ENCODE measurements around the gene STRIP1.

Gene STRIP1

GRCh38 chr1:110034040-110034450, 379 bp upstream of the STRIP1 start:
- Histone ChIP-seq H3K9ac (ENCODE audit: low read length in 2 of 2) (peak overlapping the region; percentile 55 to 87), H3K27me3 (ENCODE audit: control insufficient read depth in 1 of 2, insufficient read depth in 2 of 2, low read length in 2 of 2) (no peaks in the 10 kb centered on the region), H3K36me3 (ENCODE audit: control insufficient read depth in 2 of 2, insufficient read depth in 2 of 2, low read length in 2 of 2) (peaks cover 10 to 13% of the 10 kb centered on the region in 2 donors), H3K9me3 (ENCODE audit: control insufficient read depth in 2 of 2, low read length in 2 of 2) (no peaks in the 10 kb centered on the region), H3K4me1 (ENCODE audit: control insufficient read depth, insufficient read depth, low read length) (peaks cover 10% of the 10 kb centered on the region), H3K27ac (ENCODE audit: low read length) (peak overlapping the region; percentile 87), H3K4me3 (ENCODE audit: low read length in 2 of 2) (peak overlapping the region; percentile 68 to 85)

- H3K4me1 ChIP-seq (ENCODE audit: control insufficient read depth, insufficient read depth, low read length): peaks cover 10% of the 10 kb centered on the region
- H3K27ac ChIP-seq (ENCODE audit: low read length): peak overlapping the region; percentile 87
- H3K27me3 ChIP-seq (ENCODE audit: control insufficient read depth in 1 of 2, insufficient read depth in 2 of 2, low read length in 2 of 2): no peaks in the 10 kb centered on the region
- H3K4me3 ChIP-seq (ENCODE audit: low read length in 2 of 2): peak overlapping the region; percentile 85 to 93
- H3K9me3 ChIP-seq (ENCODE audit: control insufficient read depth in 2 of 2, low read length in 2 of 2): no peaks in the 10 kb centered on the region
- H3K36me3 ChIP-seq (ENCODE audit: control insufficient read depth in 2 of 2, insufficient read depth in 2 of 2, low read length in 2 of 2): peaks cover 20 to 24% of the 10 kb centered on the region in 2 donors
- H3K9ac ChIP-seq (ENCODE audit: low read length in 2 of 2): peak overlapping the region; percentile 86 to 87
Measured at GRCh38 chr1:110035236-110035752, 870 bp downstream of the STRIP1 start.

DNA sequence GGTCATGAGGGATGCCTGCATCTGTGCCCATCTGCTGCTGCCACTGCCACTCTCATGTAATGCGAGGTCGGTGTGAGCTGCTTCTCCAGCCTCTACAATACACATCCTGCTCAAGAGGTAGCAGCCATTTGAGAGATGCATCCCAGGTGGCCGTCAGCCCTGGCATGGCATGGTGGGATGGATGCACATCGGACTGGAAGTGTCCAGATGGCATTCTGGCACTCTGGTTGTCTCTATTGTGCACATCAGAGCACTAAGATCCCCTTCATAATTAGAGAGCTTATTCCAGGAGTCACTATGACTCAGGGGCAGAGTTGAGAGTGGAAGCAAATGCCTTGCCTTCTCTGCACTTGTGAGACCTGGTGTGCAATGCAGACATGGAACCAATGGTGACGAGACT, 3.8 kb downstream of the STRIP1 start:
- no peak overlapping the region for H3K4me3 ChIP-seq (ENCODE audit: low read length in 2 of 2)
- no peak overlapping the region for H3K27ac ChIP-seq (ENCODE audit: low read length)
- peaks cover 10% of the 10 kb centered on the region for H3K4me1 ChIP-seq (ENCODE audit: control insufficient read depth, insufficient read depth, low read length)
- H3K36me3 ChIP-seq (ENCODE audit: control insufficient read depth in 2 of 2, insufficient read depth in 2 of 2, low read length in 2 of 2): peaks cover 47 to 52% of the 10 kb centered on the region in 2 donors
- no peak overlapping the region for H3K9ac ChIP-seq (ENCODE audit: low read length in 2 of 2)
- no peaks in the 10 kb centered on the region for H3K9me3 ChIP-seq (ENCODE audit: control insufficient read depth in 2 of 2, low read length in 2 of 2)
- no peaks in the 10 kb centered on the region for H3K27me3 ChIP-seq (ENCODE audit: control insufficient read depth in 1 of 2, insufficient read depth in 2 of 2, low read length in 2 of 2)

GRCh38 chr1:110039641-110040040, 5.2 kb downstream of the STRIP1 start:
- Histone ChIP-seq H3K9ac (ENCODE audit: low read length in 2 of 2) (no peak overlapping the region), H3K36me3 (ENCODE audit: control insufficient read depth in 2 of 2, insufficient read depth in 2 of 2, low read length in 2 of 2) (peaks cover 58 to 63% of the 10 kb centered on the region in 2 donors), H3K27ac (ENCODE audit: low read length) (no peak overlapping the region), H3K4me3 (ENCODE audit: low read length in 2 of 2) (no peak overlapping the region), H3K27me3 (ENCODE audit: control insufficient read depth in 1 of 2, insufficient read depth in 2 of 2, low read length in 2 of 2) (no peaks in the 10 kb centered on the region), H3K9me3 (ENCODE audit: control insufficient read depth in 2 of 2, low read length in 2 of 2) (no peaks in the 10 kb centered on the region), H3K4me1 (ENCODE audit: control insufficient read depth, insufficient read depth, low read length) (peaks cover 10% of the 10 kb centered on the region)

DNA sequence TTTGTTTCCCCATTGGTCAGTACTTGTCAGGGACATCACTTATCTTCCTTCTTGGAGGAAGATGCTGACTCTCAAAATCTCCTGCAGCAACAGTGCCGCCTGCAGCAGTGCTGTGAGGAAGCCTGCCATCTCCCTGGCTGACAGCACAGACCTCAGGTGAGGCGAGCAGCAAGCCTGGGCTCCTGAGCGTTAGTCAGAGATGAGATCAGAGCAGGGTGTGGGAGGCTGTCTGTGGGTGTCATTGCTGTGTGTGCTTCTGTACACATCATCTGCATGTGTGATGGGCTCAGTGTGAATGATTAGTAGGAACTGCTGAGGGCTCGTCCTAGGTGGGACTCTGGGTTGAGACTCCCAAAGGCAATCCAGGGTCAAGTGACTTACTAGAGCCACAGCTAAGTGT, 6.1 kb downstream of the STRIP1 start:
- Histone ChIP-seq H3K4me3 (ENCODE audit: low read length in 2 of 2) (no peak overlapping the region), H3K9me3 (ENCODE audit: control insufficient read depth in 2 of 2, low read length in 2 of 2) (no peaks in the 10 kb centered on the region), H3K27ac (ENCODE audit: low read length) (no peak overlapping the region), H3K36me3 (ENCODE audit: control insufficient read depth in 2 of 2, insufficient read depth in 2 of 2, low read length in 2 of 2) (peaks cover 67 to 71% of the 10 kb centered on the region in 2 donors), H3K27me3 (ENCODE audit: control insufficient read depth in 1 of 2, insufficient read depth in 2 of 2, low read length in 2 of 2) (no peaks in the 10 kb centered on the region), H3K9ac (ENCODE audit: low read length in 2 of 2) (no peak overlapping the region), H3K4me1 (ENCODE audit: control insufficient read depth, insufficient read depth, low read length) (peaks cover 4% of the 10 kb centered on the region)

- H3K27ac ChIP-seq (ENCODE audit: low read length): no peak overlapping the region
- no peak overlapping the region for H3K9ac ChIP-seq (ENCODE audit: low read length in 2 of 2)
- H3K4me3 ChIP-seq (ENCODE audit: low read length in 2 of 2): no peak overlapping the region
- H3K4me1 ChIP-seq (ENCODE audit: control insufficient read depth, insufficient read depth, low read length): no peaks in the 10 kb centered on the region
- no peaks in the 10 kb centered on the region for H3K9me3 ChIP-seq (ENCODE audit: control insufficient read depth in 2 of 2, low read length in 2 of 2)
- no peaks in the 10 kb centered on the region for H3K27me3 ChIP-seq (ENCODE audit: control insufficient read depth in 1 of 2, insufficient read depth in 2 of 2, low read length in 2 of 2)
- peaks cover 80 to 84% of the 10 kb centered on the region in 2 donors for H3K36me3 ChIP-seq (ENCODE audit: control insufficient read depth in 2 of 2, insufficient read depth in 2 of 2, low read length in 2 of 2)
Measured at GRCh38 chr1:110043016-110043415, 8.6 kb downstream of the STRIP1 start.

DNA sequence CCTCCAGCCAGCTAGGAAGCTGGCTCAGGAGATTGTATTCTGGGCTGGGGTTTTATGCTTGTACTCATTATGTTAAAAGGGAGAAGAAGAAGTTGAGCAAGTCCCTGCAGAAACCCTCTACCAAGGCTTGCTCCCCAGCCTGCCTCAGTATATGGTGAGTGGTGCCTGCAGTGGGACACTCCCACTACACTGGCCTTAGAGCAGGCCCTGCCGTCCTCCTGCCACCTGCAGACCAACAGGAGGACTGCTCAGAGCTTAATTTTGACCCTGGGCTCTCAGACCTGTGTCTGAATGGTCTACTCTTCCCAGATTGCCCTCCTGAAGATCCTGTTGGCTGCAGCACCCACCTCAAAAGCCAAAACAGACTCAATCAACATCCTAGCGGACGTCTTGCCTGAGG, 13.0 kb downstream of the STRIP1 start:
- Histone ChIP-seq H3K4me3 (ENCODE audit: low read length in 2 of 2) (no peak overlapping the region), H3K4me1 (ENCODE audit: control insufficient read depth, insufficient read depth, low read length) (peaks cover 7% of the 10 kb centered on the region), H3K27me3 (ENCODE audit: control insufficient read depth in 1 of 2, insufficient read depth in 2 of 2, low read length in 2 of 2) (no peaks in the 10 kb centered on the region), H3K9ac (ENCODE audit: low read length in 2 of 2) (no peak overlapping the region), H3K27ac (ENCODE audit: low read length) (no peak overlapping the region), H3K36me3 (ENCODE audit: control insufficient read depth in 2 of 2, insufficient read depth in 2 of 2, low read length in 2 of 2) (peaks cover 68 to 84% of the 10 kb centered on the region in 2 donors), H3K9me3 (ENCODE audit: control insufficient read depth in 2 of 2, low read length in 2 of 2) (no peaks in the 10 kb centered on the region)

DNA sequence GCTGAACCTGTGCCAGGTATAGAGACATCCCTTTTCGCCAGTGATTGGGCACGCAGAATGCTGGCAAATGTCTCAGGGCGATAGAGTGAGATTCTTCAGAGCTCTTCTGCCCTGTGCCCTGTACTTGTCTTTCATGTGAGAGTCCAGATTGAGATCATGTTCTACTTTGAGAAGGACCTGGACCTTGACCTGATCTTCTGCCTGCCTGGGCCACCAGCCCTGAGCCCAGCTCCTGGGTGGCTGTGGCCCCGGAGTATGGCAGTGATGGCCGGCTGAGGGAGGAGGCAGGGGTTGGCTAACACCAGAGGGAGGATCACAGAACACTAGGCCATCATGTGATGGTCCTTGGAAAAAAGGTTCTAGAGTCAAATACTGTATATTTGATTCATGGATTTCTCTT, 13.8 kb downstream of the STRIP1 start:
- no peak overlapping the region for H3K27ac ChIP-seq (ENCODE audit: low read length)
- H3K9me3 ChIP-seq (ENCODE audit: control insufficient read depth in 2 of 2, low read length in 2 of 2): no peaks in the 10 kb centered on the region
- H3K36me3 ChIP-seq (ENCODE audit: control insufficient read depth in 2 of 2, insufficient read depth in 2 of 2, low read length in 2 of 2): peaks cover 65 to 83% of the 10 kb centered on the region in 2 donors
- H3K27me3 ChIP-seq (ENCODE audit: control insufficient read depth in 1 of 2, insufficient read depth in 2 of 2, low read length in 2 of 2): no peaks in the 10 kb centered on the region
- H3K4me3 ChIP-seq (ENCODE audit: low read length in 2 of 2): no peak overlapping the region
- peaks cover 7% of the 10 kb centered on the region for H3K4me1 ChIP-seq (ENCODE audit: control insufficient read depth, insufficient read depth, low read length)
- H3K9ac ChIP-seq (ENCODE audit: low read length in 2 of 2): no peak overlapping the region

DNA sequence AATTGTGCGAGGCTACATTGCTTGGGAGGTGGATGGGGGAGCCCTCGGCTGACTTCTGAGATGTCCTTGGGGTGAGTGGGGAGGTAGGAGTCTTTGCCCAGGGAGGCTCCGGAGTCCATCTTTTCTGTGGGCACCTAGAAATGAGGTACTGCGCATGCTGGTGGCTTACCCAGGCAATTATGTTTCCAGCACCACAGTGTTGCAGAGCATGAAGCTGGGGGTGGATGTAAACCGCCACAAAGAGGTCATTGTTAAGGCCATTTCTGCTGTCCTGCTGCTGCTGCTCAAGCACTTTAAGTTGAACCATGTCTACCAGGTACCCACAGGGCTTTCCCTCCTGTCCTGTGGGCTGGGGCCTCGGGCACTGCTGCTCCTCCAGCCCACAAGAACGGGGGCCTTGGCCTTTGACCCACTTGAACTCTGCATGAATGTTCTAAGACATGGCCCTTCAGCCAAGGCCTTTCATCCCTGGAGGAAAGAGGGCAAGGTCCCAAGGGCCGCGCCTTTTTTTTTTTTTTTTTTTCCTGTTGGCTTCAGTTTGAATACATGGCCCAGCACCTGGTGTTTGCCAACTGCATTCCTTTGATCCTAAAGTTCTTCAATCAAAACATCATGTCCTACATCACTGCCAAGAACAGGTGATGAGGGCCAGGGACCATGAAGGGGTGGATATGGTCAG, 14.6 kb downstream of the STRIP1 start:
- Histone ChIP-seq H3K27me3 (ENCODE audit: control insufficient read depth in 1 of 2, insufficient read depth in 2 of 2, low read length in 2 of 2) (no peaks in the 10 kb centered on the region), H3K9me3 (ENCODE audit: control insufficient read depth in 2 of 2, low read length in 2 of 2) (no peaks in the 10 kb centered on the region), H3K4me3 (ENCODE audit: low read length in 2 of 2) (no peak overlapping the region), H3K36me3 (ENCODE audit: control insufficient read depth in 2 of 2, insufficient read depth in 2 of 2, low read length in 2 of 2) (peaks cover 65 to 83% of the 10 kb centered on the region in 2 donors), H3K4me1 (ENCODE audit: control insufficient read depth, insufficient read depth, low read length) (peaks cover 7% of the 10 kb centered on the region), H3K27ac (ENCODE audit: low read length) (no peak overlapping the region), H3K9ac (ENCODE audit: low read length in 2 of 2) (no peak overlapping the region)

DNA sequence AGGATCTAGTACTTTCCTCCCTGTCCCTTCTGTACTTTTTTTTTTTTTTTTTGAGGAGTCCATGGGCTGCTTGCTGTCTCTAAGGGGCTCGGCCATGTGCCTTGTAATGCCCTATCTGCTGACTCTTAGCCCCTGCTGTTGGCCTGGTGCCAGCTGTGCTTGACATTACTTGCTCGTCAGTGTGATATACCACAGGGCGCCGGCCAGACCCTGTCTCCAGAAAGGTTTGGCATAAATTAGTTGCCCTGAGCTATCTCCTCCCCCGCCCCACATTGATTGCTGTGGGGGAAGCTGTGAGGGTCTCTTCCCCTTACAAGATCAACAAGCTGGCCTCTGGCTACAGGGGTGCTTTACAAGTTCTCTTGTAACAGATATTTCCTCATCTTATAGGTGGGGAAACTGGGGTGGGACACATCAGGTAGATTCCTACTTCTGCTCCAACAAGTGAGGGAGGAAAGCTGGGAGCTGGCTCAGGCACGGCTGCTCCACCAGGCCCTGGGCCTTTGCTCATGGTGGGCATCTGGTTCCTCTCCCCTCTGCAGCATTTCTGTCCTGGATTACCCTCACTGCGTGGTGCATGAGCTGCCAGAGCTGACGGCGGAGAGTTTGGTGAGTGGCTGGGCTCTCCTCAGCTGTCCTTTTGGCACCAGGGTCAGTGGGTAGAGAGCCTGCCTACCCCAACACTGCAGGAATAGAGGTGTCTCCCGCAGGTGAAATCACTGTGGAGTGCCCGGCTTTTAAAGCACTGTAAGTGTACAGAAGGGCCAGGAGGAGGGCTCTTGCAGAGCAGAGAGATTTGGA, 15.6 kb downstream of the STRIP1 start:
- H3K27ac ChIP-seq (ENCODE audit: low read length): peak overlapping the region; percentile 24
- H3K4me3 ChIP-seq (ENCODE audit: low read length in 2 of 2): no peak overlapping the region
- peaks cover 68 to 84% of the 10 kb centered on the region in 2 donors for H3K36me3 ChIP-seq (ENCODE audit: control insufficient read depth in 2 of 2, insufficient read depth in 2 of 2, low read length in 2 of 2)
- H3K27me3 ChIP-seq (ENCODE audit: control insufficient read depth in 1 of 2, insufficient read depth in 2 of 2, low read length in 2 of 2): no peaks in the 10 kb centered on the region
- H3K9me3 ChIP-seq (ENCODE audit: control insufficient read depth in 2 of 2, low read length in 2 of 2): no peaks in the 10 kb centered on the region
- peaks cover 7% of the 10 kb centered on the region for H3K4me1 ChIP-seq (ENCODE audit: control insufficient read depth, insufficient read depth, low read length)
- H3K9ac ChIP-seq (ENCODE audit: low read length in 2 of 2): no peak overlapping the region
